Left hindlimb (tissue), 1 donor: ENCODE data around the gene CCSER2.

Experiments used
- DNase-seq: peaks from one replicate; pipeline ENCODE4 v3.0.0-alpha.2; 2018

The CCSER2 gene

DNA sequence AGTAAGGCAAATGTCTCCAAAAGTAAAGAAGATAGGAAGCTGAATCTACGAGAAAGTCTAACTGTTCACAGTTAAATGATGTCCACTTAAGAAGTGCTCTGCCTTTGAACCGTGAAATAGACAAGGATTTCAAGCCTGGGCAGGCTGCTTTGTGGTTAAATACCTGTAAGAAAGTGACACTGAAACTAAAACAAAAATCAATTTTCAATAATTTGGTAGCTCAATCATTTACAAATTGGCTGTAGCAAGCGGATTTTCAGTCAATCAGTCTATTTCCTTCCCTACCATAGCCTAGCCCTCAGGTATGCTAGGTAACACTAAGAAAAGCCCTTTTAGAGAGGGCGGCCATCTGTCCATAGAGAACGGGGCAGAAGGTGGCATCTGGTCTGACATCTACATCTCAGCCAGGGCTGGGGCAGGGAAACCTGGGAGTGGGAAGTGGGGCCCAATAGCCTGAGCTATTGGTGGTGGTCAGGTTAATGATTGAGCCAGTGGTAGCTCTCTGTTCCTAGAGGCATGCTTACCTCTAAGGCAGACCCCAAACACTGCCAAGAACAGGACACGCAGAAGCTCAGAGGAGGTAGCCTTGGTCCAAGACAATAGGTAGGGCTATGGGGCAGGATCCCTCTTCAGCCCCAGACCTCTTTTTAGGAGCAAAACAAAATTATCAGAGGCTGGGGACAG, 223.2 kb downstream of the CCSER2 start:
- DNase-seq, result no peak

DNA sequence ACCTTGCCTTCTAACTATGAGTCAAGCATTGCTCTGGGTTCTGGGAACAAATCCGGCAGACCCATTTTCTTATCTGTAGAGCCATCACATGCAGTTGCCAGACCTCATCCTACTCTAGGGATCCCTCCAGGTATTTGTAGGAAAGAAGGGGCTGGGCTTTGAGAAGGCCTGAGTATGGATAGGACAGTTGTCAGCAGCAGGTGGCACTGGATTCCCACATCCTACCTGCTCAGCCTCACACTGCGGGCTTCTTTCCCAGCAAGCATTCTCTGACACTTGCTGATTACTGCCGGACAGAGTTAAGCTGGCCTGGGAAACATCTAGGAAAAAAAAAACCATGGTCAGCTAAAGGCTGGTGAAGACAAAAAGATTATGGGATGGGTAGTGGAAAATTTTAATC, 224.1 kb downstream of the CCSER2 start:
- DNase-seq, result no peak

DNA sequence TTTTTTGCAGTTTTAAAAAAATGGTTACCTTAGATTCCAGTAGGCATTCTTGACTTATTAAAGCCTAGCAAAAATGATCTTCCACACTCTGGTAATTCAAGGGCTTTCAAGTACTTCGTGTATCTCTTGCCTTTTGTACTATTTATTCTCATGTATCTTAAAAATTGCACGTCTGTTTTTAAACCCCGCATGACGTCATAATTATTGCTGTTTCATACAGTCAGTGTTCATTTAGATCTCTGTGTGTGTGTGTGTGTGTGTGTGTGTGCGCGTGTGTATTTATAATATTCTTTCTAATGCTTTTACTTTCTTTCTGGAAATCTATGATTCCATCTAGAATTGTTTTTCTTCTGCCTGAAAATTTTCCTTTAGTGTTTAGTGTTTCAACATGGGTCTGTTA, 234.2 kb downstream of the CCSER2 start:
- no peak for DNase-seq

DNA sequence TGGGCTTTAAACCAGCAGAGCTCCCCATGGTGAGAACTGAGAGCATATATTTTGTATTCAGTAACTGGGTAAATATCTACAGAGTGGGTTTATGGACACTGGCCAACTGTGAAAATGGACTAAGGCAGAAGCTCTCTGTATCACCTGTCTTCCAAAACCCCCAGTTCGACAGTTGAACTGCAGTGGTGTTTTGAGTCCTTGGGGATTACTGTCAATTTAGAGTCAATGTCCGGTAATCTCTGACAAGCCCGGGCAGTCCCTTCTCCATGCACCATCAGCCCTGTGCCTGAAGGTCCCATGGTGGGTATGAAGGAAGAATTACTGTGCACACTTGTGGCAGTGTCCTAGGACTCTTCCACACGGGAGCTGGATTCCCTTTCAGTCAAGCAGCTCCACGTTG, 235.0 kb downstream of the CCSER2 start:
- DNase-seq, result no peak

DNA sequence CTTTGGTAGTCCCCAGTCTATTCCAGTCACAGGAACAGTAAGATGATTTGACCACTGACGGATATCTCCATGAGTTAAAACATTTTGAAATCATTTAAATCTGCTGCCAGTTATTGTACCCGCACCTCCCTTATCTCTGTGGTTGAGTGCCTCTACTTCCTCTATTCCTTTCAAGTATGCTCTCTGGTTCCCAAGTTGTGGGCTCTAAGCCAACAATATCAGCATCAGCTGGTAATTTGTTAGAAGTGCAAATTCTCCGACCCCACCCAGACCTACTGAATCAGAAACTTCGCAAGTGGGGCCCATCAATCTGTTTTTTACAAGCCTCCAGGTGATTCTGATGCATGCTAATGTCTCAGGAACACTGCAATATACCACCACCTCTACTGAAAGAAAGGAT, 235.5 kb downstream of the CCSER2 start:
- no peak for DNase-seq

DNA sequence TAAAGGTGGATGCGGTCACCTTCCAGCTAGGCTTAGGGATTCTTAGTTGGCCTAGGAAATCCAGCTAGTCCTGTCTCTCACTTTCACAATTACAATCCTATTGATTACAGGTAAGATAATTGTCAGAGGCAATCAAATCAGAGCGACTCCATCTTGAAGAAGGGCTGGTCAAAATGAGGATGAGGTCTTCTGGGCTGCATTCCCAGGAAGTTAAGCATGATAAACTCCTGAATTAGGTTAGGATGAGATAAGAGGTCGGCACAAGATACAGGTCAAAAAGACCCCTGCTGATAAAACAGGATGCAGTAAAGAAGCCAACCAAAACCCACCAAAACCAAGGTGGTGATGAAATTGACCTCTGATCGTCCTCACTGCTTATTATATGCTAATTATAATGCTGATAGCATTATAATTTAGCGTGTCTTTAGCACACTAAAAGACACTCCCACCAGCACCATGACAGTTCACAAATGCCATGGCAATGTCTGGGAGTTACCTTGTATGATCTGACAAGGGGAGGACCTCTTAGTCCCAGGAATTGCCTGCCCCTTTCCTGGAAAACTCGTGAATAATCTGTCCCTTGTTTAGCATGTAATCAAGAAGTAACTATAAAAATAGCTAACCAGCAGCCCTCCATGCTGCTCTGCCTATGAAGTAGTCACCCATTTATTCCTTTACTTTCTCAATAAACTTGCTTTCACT, 237.6 kb downstream of the CCSER2 start:
- no peak for DNase-seq

DNA sequence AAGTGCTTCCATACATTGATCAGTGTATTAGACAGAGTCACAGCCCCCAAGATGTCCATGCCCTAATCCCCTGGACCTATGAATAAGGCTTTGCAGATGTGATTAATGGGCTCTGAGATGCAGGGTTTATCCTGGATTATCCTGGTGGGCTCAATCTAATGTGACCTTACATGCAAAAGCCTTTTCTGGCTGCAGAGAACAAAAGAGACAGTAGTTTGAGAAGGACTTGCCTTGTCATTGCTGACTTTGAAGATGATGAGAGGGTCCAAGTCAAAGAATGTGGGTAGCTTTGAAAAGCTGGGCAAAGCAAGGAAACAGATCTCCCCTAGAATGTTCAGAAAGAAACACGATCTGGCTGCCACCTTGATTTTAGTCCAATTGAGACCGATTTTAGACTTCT, 238.7 kb downstream of the CCSER2 start:
- DNase-seq, result no peak
